Measurements from ENCODE around the gene ESRRA. TPM values are rescaled to one million over a fixed set of nuclear protein-coding genes. Genes with fewer than 3 reads are reported as not detected.
A peak's percentile ranks its signal among the peaks of the same experiment; 100 is the strongest.

Gene ESRRA
- total and polyA plus RNA-seq, 10 of the 15 experiments (the other 5 are each of a cell fraction or from before 2014, with no cell fraction given): 0.32 to 48.9 (median 12.6) TPM

GRCh38 chr11:64317325-64317960 lies 12.1 kb downstream of the ESRRA start, which contains the start of gene TRMT112 (continued):
- TF ChIP-seq REST (IDR thresholded peaks at IDR 0.05; ENCODE audit: low read depth, low read length) (no peak), MYC (IDR thresholded peaks at IDR 0.05; ENCODE audit: insufficient read depth, insufficient read length, insufficient replicate concordance, low read length, severe bottlenecking) (peak; percentile 46), SIX5 (IDR thresholded peaks at IDR 0.05; ENCODE audit: low read depth, low read length, severe bottlenecking) (peak; percentile 25), DPF2 (IDR thresholded peaks at IDR 0.05) (peak; percentile 27; the same call in 1 of the 2 replicates), IKZF2 (IDR thresholded peaks at IDR 0.05) (peak in 1 of 2 experiments; percentile 12; a peak in 2 of 4 replicates), RB1 (IDR thresholded peaks at IDR 0.05; ENCODE audit: borderline replicate concordance) (peak; percentile 77; the same call in 1 of the 2 replicates), E4F1 (IDR thresholded peaks at IDR 0.05; ENCODE audit: borderline replicate concordance, partially characterized antibody) (peak; percentile 78), IRF4 (IDR thresholded peaks at IDR 0.05; ENCODE audit: low read depth, low read length) (no peak), YBX1 (IDR thresholded peaks at IDR 0.05) (no peak), EZH2 (IDR thresholded peaks at IDR 0.05; ENCODE audit: borderline replicate concordance, control insufficient read depth, low read depth, low read length) (no peak), RELA (IDR thresholded peaks at IDR 0.05; ENCODE audit: borderline replicate concordance, partially characterized antibody) (no peak), E2F4 (IDR thresholded peaks at IDR 0.05; ENCODE audit: low read depth, low read length) (no peak), POLR2AphosphoS2 (IDR thresholded peaks at IDR 0.05; ENCODE audit: low read depth, low read length) (peak; percentile 74; the same call in 1 of the 2 replicates), FOS (IDR thresholded peaks at IDR 0.05; ENCODE audit: borderline replicate concordance, extremely low read depth, insufficient read length) (no peak), NRF1 (conservative IDR thresholded peaks at IDR 0.05; ENCODE audit: low read depth, low read length) (no peak), ZBTB33 (IDR thresholded peaks at IDR 0.05) (no peak), ELK1 (IDR thresholded peaks at IDR 0.05; ENCODE audit: low read depth, low read length) (peak; percentile 93), ZNF24 (IDR thresholded peaks at IDR 0.05) (no peak), ZZZ3 (IDR thresholded peaks at IDR 0.05; ENCODE audit: control insufficient read depth, insufficient read length, low read depth) (no peak)
